Testis (tissue), 3 donors: Measurements from ENCODE around the gene DIO3. TPM values are rescaled to one million over a fixed set of nuclear protein-coding genes. Genes with fewer than 3 reads are reported as not detected.
"Not testable (repeated sequence)": the region's sequence is repeated elsewhere in the genome, so short reads cannot be mapped to it uniquely, and the experiment has no call there.

Source experiments
- DNase-seq: peaks from one replicate; pipeline ENCODE4 v3.0.0-alpha.2; 2019
- H3K27ac ChIP-seq, 2 donors: fragments of 200-600 bp; sonication (generic); one replicate each; pipeline ENCODE4 v1.5.1; 2019
- H3K27me3 ChIP-seq: fragments of 200-600 bp; sonication (generic); one replicate; pipeline ENCODE4 v1.5.1; 2019
- H3K36me3 ChIP-seq: fragments of 200-600 bp; sonication (generic); one replicate; pipeline ENCODE4 v1.5.1; 2017; ENCODE audit warnings: low read depth; ENCODE audit errors: missing control alignments
- H3K4me1 ChIP-seq: fragments of 200-600 bp; sonication (generic); one replicate; pipeline ENCODE4 v1.5.1; 2019
- H3K4me3 ChIP-seq, 2 donors: fragments of 200-600 bp; sonication (generic); one replicate each; pipeline ENCODE4 v1.5.1; 2017 to 2019
- H3K9me3 ChIP-seq: fragments of 200-600 bp; sonication (generic); one replicate; pipeline ENCODE4 v1.5.1; 2017
- POLR2A ChIP-seq: fragments of 450-650 bp; IDR thresholded peaks from one replicate; pipeline ENCODE4 v1.6.1; 2017; ENCODE audit warnings: antibody characterized with exemption, mild to moderate bottlenecking, moderate library complexity
- WGBS, 2 donors: methylation state at CpG; one replicate each; pipeline ENCODE4 v1.1.5; 2018; 5-methylcytosine and 5-hydroxymethylcytosine counted together
- intact Hi-C: fragments of 100-400 bp; cut with DNase I; formaldehyde crosslinking; loops from one replicate; pipeline ENCODE4 v1.15.1; 2023; ENCODE audit warnings: low total_unique reads
- polyA plus RNA-seq: library from polyadenylated mRNA; stranded (reverse); fragments of 350-450 nt; fragmentation: Illumina TruSeq; extraction: RNeasy Lipid Tissue Mini Kit (QIAGEN cat#74804); gene quantifications from one replicate; pipeline ENCODE4 v1.2.3, GENCODE V29; 2014; ENCODE audit warnings: low read depth, low replicate concordance; ENCODE audit not compliant: insufficient read depth
- total RNA-seq, 2 donors: library from RNA; depleted of rRNA; stranded (reverse); fragments of >200 nt; gene quantifications; one replicate each; pipeline ENCODE4 v1.2.3, GENCODE V29; 2016
- TF ChIP-seq, protein P1 (sequence below), 3 experiments: fragments of 450-650 bp in 2 of 3; fragments of 200-600 bp in 1 of 3; sonication (generic) in 1 of 3; IDR thresholded peaks; one replicate each; pipeline ENCODE4 v1.5.1; 2016 to 2019; ENCODE audit warnings: antibody characterized with exemption in 3 of 3, mild to moderate bottlenecking in 2 of 3, moderate library complexity in 1 of 3

DIO3 gene
- total and polyA plus RNA-seq, 3 donors from 2014 or later: 2.3 to 4.6 (median 2.4) TPM

GRCh38 chr14:101554991-101555668 is 6.2 kb upstream of the DIO3 start:
- no peaks in the 10 kb centered on the region for H3K36me3 ChIP-seq
- no peaks in the 10 kb centered on the region for H3K27me3 ChIP-seq
- H3K4me3 ChIP-seq: no peak overlapping the region
- H3K4me1 ChIP-seq: peaks cover 9% of the 10 kb centered on the region
- WGBS, 2 donors: 61 to 68% methylated on average over 10 to 19 of the region's 20 CpGs
- TF ChIP-seq POLR2A: no peak
- intact Hi-C loops: no loop called here
- H3K27ac ChIP-seq: no peak overlapping the region
- H3K9me3 ChIP-seq: no peaks in the 10 kb centered on the region
- DNase-seq: no peak

- H3K27ac ChIP-seq, H3K4me3 ChIP-seq, H3K9me3 ChIP-seq, intact Hi-C loops, H3K36me3 ChIP-seq, H3K27me3 ChIP-seq, DNase-seq, H3K4me1 ChIP-seq: not testable (repeated sequence)
- 83 to 88% methylated on average over 5 of the region's 5 CpGs for WGBS, 2 donors
Measured at GRCh38 chr14:101555669-101556043, 5.6 kb upstream of the DIO3 start.

DNA sequence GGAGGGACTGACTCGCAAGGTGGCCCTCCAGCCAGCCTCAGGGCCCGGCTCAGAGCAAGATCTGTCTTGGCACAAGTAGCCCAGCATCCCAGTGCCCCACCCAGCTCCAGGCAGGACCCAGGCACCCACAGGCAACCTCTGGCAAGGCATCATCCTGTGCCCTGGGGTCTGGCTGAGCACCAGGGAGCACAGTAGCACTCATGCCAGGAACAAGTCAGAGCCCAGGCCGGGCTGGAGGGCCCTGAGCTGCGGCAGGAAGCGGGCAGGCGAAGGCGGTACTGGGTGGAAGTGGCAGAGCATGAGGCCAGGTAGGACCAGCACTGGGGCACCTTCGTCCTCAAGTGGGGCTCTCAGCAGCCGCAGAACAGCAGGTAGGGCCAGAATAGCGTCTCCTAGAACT is 5.2 kb upstream of the DIO3 start:
- H3K27ac ChIP-seq: no peak overlapping the region
- no peak for DNase-seq
- H3K9me3 ChIP-seq: no peaks in the 10 kb centered on the region
- H3K4me1 ChIP-seq: peaks cover 9% of the 10 kb centered on the region
- WGBS, 2 donors: 89 to 90% methylated on average over 6 to 10 of the region's 10 CpGs
- H3K4me3 ChIP-seq: no peak overlapping the region
- H3K36me3 ChIP-seq: no peaks in the 10 kb centered on the region
- TF ChIP-seq, protein P1, sequence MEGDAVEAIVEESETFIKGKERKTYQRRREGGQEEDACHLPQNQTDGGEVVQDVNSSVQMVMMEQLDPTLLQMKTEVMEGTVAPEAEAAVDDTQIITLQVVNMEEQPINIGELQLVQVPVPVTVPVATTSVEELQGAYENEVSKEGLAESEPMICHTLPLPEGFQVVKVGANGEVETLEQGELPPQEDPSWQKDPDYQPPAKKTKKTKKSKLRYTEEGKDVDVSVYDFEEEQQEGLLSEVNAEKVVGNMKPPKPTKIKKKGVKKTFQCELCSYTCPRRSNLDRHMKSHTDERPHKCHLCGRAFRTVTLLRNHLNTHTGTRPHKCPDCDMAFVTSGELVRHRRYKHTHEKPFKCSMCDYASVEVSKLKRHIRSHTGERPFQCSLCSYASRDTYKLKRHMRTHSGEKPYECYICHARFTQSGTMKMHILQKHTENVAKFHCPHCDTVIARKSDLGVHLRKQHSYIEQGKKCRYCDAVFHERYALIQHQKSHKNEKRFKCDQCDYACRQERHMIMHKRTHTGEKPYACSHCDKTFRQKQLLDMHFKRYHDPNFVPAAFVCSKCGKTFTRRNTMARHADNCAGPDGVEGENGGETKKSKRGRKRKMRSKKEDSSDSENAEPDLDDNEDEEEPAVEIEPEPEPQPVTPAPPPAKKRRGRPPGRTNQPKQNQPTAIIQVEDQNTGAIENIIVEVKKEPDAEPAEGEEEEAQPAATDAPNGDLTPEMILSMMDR (IDR thresholded peaks at IDR 0.05): no peak
- TF ChIP-seq POLR2A: no peak
- no peaks in the 10 kb centered on the region for H3K27me3 ChIP-seq
- intact Hi-C loops: no loop called here

- H3K4me1 ChIP-seq: peaks cover 9% of the 10 kb centered on the region
- H3K27me3 ChIP-seq: no peaks in the 10 kb centered on the region
- no peak for DNase-seq
- intact Hi-C loops: no loop called here
- TF ChIP-seq, protein P1 (IDR thresholded peaks at IDR 0.05): no peak
- TF ChIP-seq POLR2A: no peak
- no peak overlapping the region for H3K4me3 ChIP-seq
- H3K27ac ChIP-seq: no peak overlapping the region
- 86 to 87% methylated on average over 12 to 13 of the region's 13 CpGs for WGBS, 2 donors
- no peaks in the 10 kb centered on the region for H3K36me3 ChIP-seq
- no peaks in the 10 kb centered on the region for H3K9me3 ChIP-seq
Measured at GRCh38 chr14:101556566-101557320, 4.6 kb upstream of the DIO3 start.

DNA sequence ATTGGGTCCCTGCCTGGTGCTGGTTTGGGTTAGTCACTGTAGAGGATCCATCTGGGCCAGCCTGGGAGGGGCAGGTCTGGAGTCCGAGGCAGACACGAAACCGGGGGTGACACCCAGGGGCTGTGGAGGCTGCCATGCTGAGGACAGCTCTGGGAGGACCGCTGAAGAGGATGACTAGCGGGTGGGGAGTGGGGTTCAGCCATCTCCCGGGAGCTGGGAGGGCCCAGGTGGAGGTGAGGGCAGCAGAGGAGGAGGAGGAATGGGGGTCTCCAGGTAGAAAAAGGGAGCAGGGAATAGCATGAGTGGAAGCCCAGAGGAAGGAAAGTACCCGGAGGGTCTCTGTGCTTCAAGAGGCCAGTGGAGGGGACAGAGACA is 4.0 kb upstream of the DIO3 start:
- Histone ChIP-seq H3K9me3 (no peaks in the 10 kb centered on the region), H3K27me3 (no peaks in the 10 kb centered on the region), H3K27ac (no peak overlapping the region), H3K4me1 (peaks cover 9% of the 10 kb centered on the region), H3K4me3 (no peak overlapping the region), H3K36me3 (no peaks in the 10 kb centered on the region)
- no peak for TF ChIP-seq POLR2A
- TF ChIP-seq, protein P1 (IDR thresholded peaks at IDR 0.05): no peak
- 78 to 88% methylated on average over 7 of the region's 7 CpGs for WGBS, 2 donors
- intact Hi-C loops: no loop called here
- no peak for DNase-seq
